HEK293 (cell line): ENCODE results near the gene ZNF33B.

Experiments
- CTCF ChIA-PET: fragments of 350-600 bp; formaldehyde crosslinking; extraction: SDS; loops from one replicate; lab custom pipeline; 2021; ENCODE audit warnings: antibody characterized with exemption; lab: Yijun Ruan, JAX
- POLR2A ChIA-PET: fragments of 300-600 bp; formaldehyde crosslinking; extraction: SDS; loops from one replicate; lab custom pipeline; 2020; ENCODE audit warnings: antibody characterized with exemption, inconsistent platforms; lab: Yijun Ruan, JAX
- H3K27ac ChIP-seq: fragments of 200-500 bp; sonication (Bioruptor generic); 2 replicates; pipeline ENCODE4 v1.5.1; 2014; ENCODE audit warnings: low read depth, low read length, control low read depth, inconsistent platforms; ENCODE audit errors: extremely low read depth
- H3K36me3 ChIP-seq, 2 experiments: fragments of 200-500 bp in 1 of 2; sonication (Bioruptor generic) in 1 of 2; 1 replicate in 1 of 2; 2 replicates in 1 of 2; pipeline ENCODE4 v1.5.1; 2014 to 2017; ENCODE audit warnings: inconsistent platforms in 2 of 2, low read length in 2 of 2; ENCODE audit not compliant: control insufficient read depth in 2 of 2, insufficient read depth in 1 of 2
- H3K4me1 ChIP-seq: fragments of 200-500 bp; sonication (Bioruptor generic); 2 replicates; pipeline ENCODE4 v1.5.1; 2014; ENCODE audit warnings: mild to moderate bottlenecking, low read length, inconsistent platforms; ENCODE audit not compliant: control insufficient read depth, insufficient read depth
- H3K4me3 ChIP-seq: 2 replicates; pipeline ENCODE4 v1.5.1; 2011; ENCODE audit warnings: low read depth, mild to moderate bottlenecking, control low read depth, low read length, moderate library complexity
- H3K9me3 ChIP-seq: fragments of 200-500 bp; sonication (Bioruptor generic); 2 replicates; pipeline ENCODE4 v1.5.1; 2014; ENCODE audit warnings: low read depth, low read length, inconsistent platforms; ENCODE audit not compliant: control insufficient read depth, insufficient read depth
- BCL11A ChIP-seq: fragments of 450-650 bp; formaldehyde crosslinking; IDR thresholded peaks from 2 replicates; pipeline ENCODE4 v1.5.1; 2016; ENCODE audit warnings: low read depth, missing biosample characterization, missing genetic modification characterization
- EGR2 ChIP-seq: fragments of 450-650 bp; formaldehyde crosslinking; IDR thresholded peaks from 2 replicates; pipeline ENCODE4 v1.5.1; 2016; ENCODE audit warnings: low read depth, missing biosample characterization, missing genetic modification characterization
- GLI2 ChIP-seq: fragments of 450-650 bp; formaldehyde crosslinking; IDR thresholded peaks from 2 replicates; pipeline ENCODE4; 2017; ENCODE audit warnings: missing biosample characterization, missing genetic modification characterization, low read depth, borderline replicate concordance
- KLF7 ChIP-seq: fragments of 450-650 bp; formaldehyde crosslinking; IDR thresholded peaks from 2 replicates; pipeline ENCODE4 v1.5.1; 2016; ENCODE audit warnings: missing biosample characterization, missing genetic modification characterization, borderline replicate concordance
- REPIN1 ChIP-seq: fragments of 450-650 bp; formaldehyde crosslinking; IDR thresholded peaks from 2 replicates; pipeline ENCODE4 v1.5.1; 2017; ENCODE audit warnings: missing biosample characterization, missing genetic modification characterization, low read depth
- TCF7L2 ChIP-seq: IDR thresholded peaks from 2 replicates; pipeline ENCODE4 v1.6.1; 2011; ENCODE audit warnings: low read depth, mild to moderate bottlenecking, inconsistent platforms, low read length, moderate library complexity, borderline replicate concordance
- TSHZ1 ChIP-seq: fragments of 450-650 bp; formaldehyde crosslinking; IDR thresholded peaks from 2 replicates; pipeline ENCODE4 v1.5.1; 2016; ENCODE audit warnings: missing biosample characterization, missing genetic modification characterization, borderline replicate concordance
- ZFHX2 ChIP-seq: fragments of 450-650 bp; formaldehyde crosslinking; conservative IDR thresholded peaks from 2 replicates; pipeline ENCODE4 v1.5.1; 2016; ENCODE audit warnings: missing biosample characterization, missing genetic modification characterization
- ZFP41 ChIP-seq: fragments of 450-650 bp; formaldehyde crosslinking; IDR thresholded peaks from 2 replicates; pipeline ENCODE4 v1.5.1; 2016; ENCODE audit warnings: missing biosample characterization, missing genetic modification characterization, borderline replicate concordance
- ZNF112 ChIP-seq: fragments of 450-650 bp; formaldehyde crosslinking; IDR thresholded peaks from 2 replicates; pipeline ENCODE4 v1.5.0; 2017; ENCODE audit warnings: missing biosample characterization, missing genetic modification characterization
- ZNF211 ChIP-seq: fragments of 450-650 bp; formaldehyde crosslinking; IDR thresholded peaks from 2 replicates; pipeline ENCODE4 v1.5.1; 2016; ENCODE audit warnings: low read depth, missing biosample characterization, missing genetic modification characterization
- ZNF221 ChIP-seq: fragments of 450-650 bp; formaldehyde crosslinking; IDR thresholded peaks from 2 replicates; pipeline ENCODE4 v1.5.1; 2017; ENCODE audit warnings: missing biosample characterization, missing genetic modification characterization, borderline replicate concordance
- ZNF23 ChIP-seq: fragments of 450-650 bp; formaldehyde crosslinking; IDR thresholded peaks from 2 replicates; pipeline ENCODE4 v1.5.1; 2016; ENCODE audit warnings: missing biosample characterization, missing genetic modification characterization, borderline replicate concordance
- ZNF311 ChIP-seq: fragments of 450-650 bp; formaldehyde crosslinking; IDR thresholded peaks from 2 replicates; pipeline ENCODE4 v1.5.1; 2017; ENCODE audit warnings: missing biosample characterization, missing genetic modification characterization, borderline replicate concordance
- ZNF354C ChIP-seq: fragments of 450-650 bp; formaldehyde crosslinking; IDR thresholded peaks from 2 replicates; pipeline ENCODE4 v1.5.1; 2016; ENCODE audit warnings: missing biosample characterization, missing genetic modification characterization, low read depth, borderline replicate concordance
- ZNF391 ChIP-seq: fragments of 450-650 bp; formaldehyde crosslinking; IDR thresholded peaks from 2 replicates; pipeline ENCODE4 v1.5.1; 2016; ENCODE audit warnings: low read depth, missing biosample characterization, missing genetic modification characterization, borderline replicate concordance
- ZNF488 ChIP-seq: fragments of 450-650 bp; formaldehyde crosslinking; IDR thresholded peaks from 2 replicates; pipeline ENCODE4 v1.5.1; 2016; ENCODE audit warnings: missing biosample characterization, missing genetic modification characterization
- ZNF521 ChIP-seq: fragments of 450-650 bp; formaldehyde crosslinking; IDR thresholded peaks from 2 replicates; pipeline ENCODE4 v1.5.1; 2017; ENCODE audit warnings: missing biosample characterization, mild to moderate bottlenecking, missing genetic modification characterization
- ZNF596 ChIP-seq: fragments of 450-650 bp; IDR thresholded peaks from 2 replicates; pipeline ENCODE4 v1.5.0; 2018; ENCODE audit warnings: missing biosample characterization, mild to moderate bottlenecking, missing genetic modification characterization, moderate library complexity
- ZNF639 ChIP-seq: fragments of 450-650 bp; formaldehyde crosslinking; IDR thresholded peaks from 2 replicates; pipeline ENCODE4 v1.5.1; 2016; ENCODE audit warnings: missing biosample characterization, missing genetic modification characterization
- ZNF747 ChIP-seq: fragments of 450-650 bp; formaldehyde crosslinking; IDR thresholded peaks from 2 replicates; pipeline ENCODE4 v1.5.1; 2016; ENCODE audit warnings: missing biosample characterization, missing genetic modification characterization
- ZSCAN23 ChIP-seq: fragments of 450-650 bp; formaldehyde crosslinking; IDR thresholded peaks from 2 replicates; pipeline ENCODE4 v1.5.1; 2016; ENCODE audit warnings: missing biosample characterization, missing genetic modification characterization

ZNF33B gene

GRCh38 chr10:42632564-42632963 lies 5.8 kb downstream of the ZNF33B start:
- POLR2A ChIA-PET: no interaction called here

GRCh38 chr10:42630537-42631134 lies 7.7 kb downstream of the ZNF33B start:
- Histone ChIP-seq H3K9me3 (no peaks in the 10 kb centered on the region), H3K36me3 (peaks cover 40 to 52% of the 10 kb centered on the region in 2 experiments), H3K4me1 (no peaks in the 10 kb centered on the region), H3K27ac (no peak overlapping the region), H3K4me3 (no peak overlapping the region)
- TF ChIP-seq ZNF221 (tag by site-specific recombination): no peak
- no peak for TF ChIP-seq TCF7L2
- TF ChIP-seq ZNF488 (tag by site-specific recombination): no peak
- TF ChIP-seq ZNF354C (tag by site-specific recombination): no peak
- no peak for TF ChIP-seq ZNF639 (tag by site-specific recombination)
- TF ChIP-seq KLF7 (tag by site-specific recombination): no peak
- no peak for TF ChIP-seq GLI2 (tag by site-specific recombination)
- TF ChIP-seq ZNF23: no peak
- TF ChIP-seq ZNF391 (tag by site-specific recombination): no peak
- TF ChIP-seq ZSCAN23 (tag by site-specific recombination): no peak
- no peak for TF ChIP-seq ZFHX2 (tag by site-specific recombination)
- no peak for TF ChIP-seq EGR2
- no peak for TF ChIP-seq ZNF747 (tag by site-specific recombination)
- ChIA-PET CTCF (interaction anchor here (0.6 kb wide), 1 partner anchor 832 kb away, joined by 4 read pairs; no protein-coding TSS in a partner anchor), POLR2A (no interaction called here)

More at GRCh38 chr10:42632564-42632963, 5.8 kb downstream of the ZNF33B start:
- TF ChIP-seq ZNF211: no peak
- TF ChIP-seq BCL11A (tag by site-specific recombination): no peak
- TF ChIP-seq ZNF112 (tag by site-specific recombination): no peak
- no peak for TF ChIP-seq ZNF311 (tag by site-specific recombination)
- TF ChIP-seq ZNF596: no peak
- no peak for TF ChIP-seq ZNF391 (tag by site-specific recombination)
- no peak for TF ChIP-seq ZFP41 (tag by site-specific recombination)
- TF ChIP-seq TSHZ1 (tag by site-specific recombination): no peak
- TF ChIP-seq REPIN1 (tag by site-specific recombination): no peak
- no peak for TF ChIP-seq ZNF521 (tag by site-specific recombination)
- Histone ChIP-seq H3K9me3 (no peaks in the 10 kb centered on the region), H3K27ac (no peak overlapping the region), H3K36me3 (peaks cover 44 to 47% of the 10 kb centered on the region in 2 experiments), H3K4me3 (no peak overlapping the region), H3K4me1 (no peaks in the 10 kb centered on the region)
- CTCF ChIA-PET: no interaction called here
